Endothelial cell of hepatic sinusoid (primary cell): ENCODE measurements around the gene HOXA13.

Experiments
- in situ Hi-C: cut with HindIII; loops from 2 replicates; pipeline ENCODE4 v1.10.0; 2017; ENCODE audit warnings: low sequenced_read_pairs

Gene HOXA13

DNA sequence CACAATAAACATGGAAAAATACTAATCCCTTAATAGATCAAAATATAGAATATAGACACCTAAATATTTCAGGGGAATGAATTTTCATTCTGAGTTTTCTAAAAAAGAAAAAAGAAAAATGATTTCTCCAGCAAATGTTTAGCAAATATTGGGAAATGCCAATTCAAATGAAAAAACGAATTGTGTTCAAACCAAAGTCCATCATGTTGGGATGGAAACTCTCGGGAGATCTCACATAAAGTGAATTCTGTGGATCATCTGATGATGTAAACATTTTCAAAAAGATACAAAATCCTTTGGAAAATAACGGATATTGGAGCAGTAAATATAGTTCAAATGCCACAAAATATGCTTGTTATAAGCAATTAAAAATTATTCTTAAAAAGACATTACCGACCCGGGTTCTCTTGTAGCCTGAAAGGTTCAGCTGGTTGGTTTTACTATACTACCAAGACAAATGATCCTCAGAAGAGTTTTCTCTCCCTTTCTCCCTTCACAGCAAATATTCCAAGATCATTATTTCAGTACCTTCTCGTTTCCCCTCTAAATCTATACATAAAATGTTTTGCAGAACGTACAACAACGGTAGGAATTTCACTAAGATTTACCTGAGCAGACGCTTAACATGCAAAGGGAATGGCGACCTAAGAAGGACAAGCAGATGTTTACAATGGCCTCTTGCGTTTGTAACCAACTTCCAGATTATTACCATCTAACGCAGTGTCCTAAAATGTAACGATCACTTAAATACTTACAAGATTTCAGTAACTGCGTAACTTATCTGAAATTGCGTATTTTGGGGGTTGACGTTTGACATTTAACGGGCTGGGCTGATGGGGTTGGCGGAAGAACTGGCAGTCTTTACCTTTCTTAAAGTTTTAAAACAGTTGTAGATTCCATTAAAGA is 2.5 kb downstream of the HOXA13 start:
- in situ Hi-C loops = no loop called here

- in situ Hi-C loops = no loop called here
Observed at GRCh38 chr7:27196287-27196767, 3.6 kb downstream of the HOXA13 start.

DNA sequence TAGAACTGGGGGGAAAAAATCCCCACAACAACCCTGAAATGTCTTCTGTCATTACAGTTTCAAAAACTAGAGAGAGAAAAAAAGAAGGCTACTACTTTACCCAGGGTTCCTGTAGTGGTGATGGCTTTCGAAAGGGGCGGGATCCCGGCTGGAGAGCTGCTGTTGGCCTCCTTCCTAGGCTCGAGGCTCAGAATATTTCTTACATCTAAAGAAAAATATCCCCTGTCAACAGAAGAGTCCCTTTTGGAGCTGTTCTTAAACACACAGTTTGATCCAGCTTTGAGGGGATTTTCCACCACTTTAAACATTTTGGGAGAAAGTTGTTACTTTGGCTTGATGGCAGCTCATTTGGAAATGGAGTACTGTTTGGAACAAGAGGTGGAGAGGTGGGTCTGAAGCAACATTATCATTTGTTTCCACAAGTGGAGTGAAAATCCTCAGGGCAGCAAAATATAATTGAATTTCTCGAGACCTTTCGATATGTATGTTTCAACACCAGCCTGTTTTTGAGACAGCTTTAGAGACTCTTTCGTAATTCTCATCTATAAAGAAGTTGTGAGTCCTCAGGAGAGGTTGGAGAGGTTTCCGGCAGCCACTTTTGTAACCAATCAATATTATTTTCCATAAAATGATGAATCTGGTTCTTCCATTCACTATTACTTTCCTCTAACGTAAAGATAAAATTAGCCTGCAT is 5.1 kb downstream of the HOXA13 start:
- in situ Hi-C loops = no loop called here

DNA sequence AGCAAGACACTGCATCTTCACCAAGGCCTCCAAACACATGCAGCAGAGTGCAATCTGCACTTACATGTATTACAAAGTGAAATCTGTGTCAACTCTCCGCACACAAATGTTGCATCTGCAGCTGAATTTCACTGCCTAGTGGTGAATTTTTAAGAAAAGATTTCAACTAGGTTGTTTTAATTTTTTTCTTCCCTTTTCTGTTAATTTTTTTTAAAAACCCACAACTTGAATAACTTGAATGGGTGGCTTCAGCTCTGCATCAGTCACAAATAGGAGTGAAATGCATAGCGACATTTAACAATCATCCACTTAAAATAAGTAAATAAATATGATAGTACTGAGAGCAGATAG is 5.9 kb downstream of the HOXA13 start:
- in situ Hi-C loops = no loop called here

DNA sequence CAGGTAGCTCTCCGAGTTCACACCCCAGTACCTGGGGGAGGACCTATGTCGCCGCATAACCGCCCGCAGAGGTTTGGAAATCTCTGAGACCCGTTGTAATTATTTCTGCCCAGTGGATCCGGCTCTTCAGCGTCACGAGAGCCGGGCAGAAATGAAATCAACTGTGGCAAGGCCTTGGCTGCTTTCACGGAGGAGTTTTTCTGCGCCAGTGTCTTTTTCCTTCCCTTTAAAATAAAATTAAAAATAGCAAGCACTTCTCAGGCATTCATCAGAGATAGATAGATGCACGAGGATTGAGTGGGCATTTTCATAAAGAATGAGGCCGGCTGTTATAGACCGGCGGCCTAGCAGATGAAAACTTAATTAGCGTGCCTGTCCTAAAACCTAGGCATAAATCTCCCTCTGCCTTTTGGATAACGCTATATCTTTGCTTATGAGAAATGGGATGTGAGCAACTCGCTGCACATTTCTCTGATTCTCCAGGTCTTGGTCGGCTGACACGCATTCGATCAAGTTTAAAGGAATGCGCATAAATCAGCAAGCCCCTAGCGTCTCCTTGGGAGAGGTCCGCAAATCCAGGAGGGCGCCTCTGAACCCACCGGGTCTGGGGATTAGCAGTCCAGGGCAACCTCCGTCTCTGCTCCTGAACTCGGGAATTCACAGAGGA is 6.4 kb downstream of the HOXA13 start:
- in situ Hi-C loops = no loop called here

- in situ Hi-C loops = no loop called here
Observed at GRCh38 chr7:27192546-27193334, 7.2 kb downstream of the HOXA13 start.

DNA sequence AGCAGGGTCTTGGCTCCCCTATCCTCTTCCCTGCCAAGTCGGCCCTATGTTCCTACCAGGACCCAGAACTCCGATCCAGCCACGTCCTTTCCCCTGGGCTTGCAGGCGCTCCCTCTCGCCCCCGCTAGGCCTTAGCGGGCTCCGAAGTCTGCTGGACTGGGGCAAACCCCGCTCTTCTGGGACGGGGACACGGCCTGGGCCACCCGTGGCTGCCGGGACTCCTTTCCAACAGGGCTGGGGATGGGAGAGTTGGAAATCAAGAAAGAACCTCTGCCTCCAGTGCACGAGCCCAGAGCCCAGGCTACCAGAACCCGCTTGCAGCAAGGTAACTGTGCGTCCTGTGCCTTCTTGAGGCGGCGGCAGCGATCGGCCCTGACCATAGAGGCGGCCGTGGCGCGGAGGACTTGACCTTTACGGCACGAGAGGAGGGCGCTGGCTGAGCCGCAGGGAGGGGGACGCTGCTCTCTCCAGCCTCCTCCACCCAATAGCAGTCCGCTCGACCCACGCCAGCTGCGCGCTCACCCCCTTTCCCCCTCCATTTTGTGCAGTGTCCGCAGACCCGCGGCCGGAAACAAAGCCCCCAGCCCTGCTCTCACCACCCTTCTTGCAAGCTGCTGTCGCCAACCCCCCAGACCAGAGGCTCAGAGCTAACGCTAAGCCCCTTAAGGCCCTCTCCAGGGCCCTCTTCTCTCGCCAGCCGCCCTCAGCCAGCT is 7.9 kb downstream of the HOXA13 start:
- in situ Hi-C loops = no loop called here

DNA sequence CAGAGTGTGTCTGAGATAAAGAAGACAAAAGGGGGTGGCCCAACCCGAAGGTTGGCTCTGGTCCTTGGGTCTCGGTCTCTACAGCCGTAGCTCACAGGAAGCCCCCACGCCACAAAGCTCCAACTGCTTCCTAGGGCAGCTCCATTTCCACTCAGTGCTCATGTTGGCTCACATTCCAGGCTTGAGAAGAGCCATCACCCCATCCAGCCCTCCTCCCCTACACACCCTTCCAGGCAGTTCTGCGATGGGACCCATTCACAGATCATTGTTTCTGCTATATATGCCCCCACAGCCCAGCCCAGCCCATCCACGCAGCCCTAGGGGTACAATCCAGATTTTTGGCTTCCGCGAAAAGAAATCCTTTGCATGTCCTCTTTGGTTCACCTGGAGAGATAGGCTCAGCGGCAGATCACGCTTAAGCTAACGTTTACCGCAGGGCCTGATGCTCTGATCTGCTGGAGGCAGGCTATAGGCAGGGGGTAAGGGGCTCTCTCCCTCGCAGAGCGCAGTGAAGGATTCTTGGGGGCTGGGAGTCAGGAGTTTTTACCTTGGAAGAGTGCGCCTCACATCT is 8.6 kb downstream of the HOXA13 start:
- in situ Hi-C loops = no loop called here

DNA sequence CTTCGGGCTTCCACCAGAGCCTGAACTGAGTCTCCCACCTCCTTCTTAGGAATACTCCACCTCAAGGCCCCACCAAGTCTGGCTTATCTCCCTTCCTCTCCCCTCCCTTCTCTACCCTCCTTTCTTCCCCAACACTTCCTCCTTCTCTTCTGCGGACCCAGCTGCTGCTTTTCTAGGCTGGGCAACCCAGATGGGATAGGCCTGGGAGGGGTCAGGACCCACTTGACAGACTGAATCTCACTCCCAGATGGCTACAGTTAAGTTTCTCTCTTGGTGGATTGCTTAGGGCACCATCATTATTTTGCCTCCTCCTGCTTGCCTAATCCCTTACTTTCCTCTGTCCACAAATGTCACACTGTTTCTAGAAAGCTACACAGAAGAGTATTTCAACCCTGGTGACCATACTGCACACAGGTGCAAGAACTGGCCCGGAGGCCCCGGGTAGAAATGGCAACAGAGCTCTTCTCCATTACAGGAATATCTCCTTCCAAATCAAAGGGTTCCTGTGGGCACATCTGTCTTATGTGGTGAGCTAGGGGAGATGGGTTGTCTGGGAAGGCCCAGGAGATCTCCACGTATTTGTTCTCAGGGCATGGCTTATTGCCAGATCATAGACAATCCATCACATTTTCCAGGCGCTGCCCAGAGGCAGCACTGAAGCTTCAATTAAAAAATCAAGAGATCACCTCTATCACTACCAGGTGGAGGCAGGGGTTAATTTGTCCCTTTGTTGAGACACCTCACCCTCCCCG is 9.7 kb downstream of the HOXA13 start:
- in situ Hi-C loops = no loop called here

DNA sequence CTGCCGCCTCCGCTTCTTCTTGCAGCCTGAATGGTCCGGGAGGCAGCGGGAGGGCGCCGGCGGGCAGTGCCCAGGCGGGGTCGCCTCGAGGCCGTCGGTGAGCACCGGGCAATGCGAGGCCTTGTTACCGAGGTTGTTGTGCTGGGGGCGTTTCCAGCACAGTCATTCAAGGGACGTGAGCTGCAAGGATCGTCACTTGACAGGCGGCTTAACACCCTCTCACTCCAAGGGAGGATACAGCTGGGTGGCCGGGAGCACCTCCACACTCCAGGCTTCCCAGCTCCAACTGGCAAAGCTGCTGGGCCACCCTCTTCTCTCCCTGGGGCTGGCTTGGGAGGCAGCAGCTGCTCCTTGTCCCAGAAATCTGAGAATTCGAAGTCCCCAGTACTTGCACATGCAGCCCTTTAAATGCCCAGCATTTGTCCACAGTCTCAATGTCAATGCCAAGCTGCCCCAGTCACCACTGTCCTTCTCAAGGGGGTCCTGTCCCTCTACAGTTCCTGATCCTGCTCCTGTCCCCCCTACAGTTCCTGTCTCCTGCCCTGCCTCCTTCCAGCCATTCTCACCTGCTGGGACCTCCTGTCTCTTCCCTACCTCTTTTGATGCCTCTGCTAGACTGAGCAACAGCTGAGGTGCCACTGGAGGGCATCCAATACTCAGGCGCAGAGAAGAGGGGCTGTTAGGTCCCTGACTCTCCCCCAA is 10.4 kb downstream of the HOXA13 start:
- in situ Hi-C loops = no loop called here

GRCh38 chr7:27188386-27189294 is 11.3 kb downstream of the HOXA13 start:
- in situ Hi-C loops = no loop called here

GRCh38 chr7:27187475-27188385 is 12.2 kb downstream of the HOXA13 start:
- in situ Hi-C loops = no loop called here

GRCh38 chr7:27186668-27187474 is 13.0 kb downstream of the HOXA13 start:
- in situ Hi-C loops = no loop called here

DNA sequence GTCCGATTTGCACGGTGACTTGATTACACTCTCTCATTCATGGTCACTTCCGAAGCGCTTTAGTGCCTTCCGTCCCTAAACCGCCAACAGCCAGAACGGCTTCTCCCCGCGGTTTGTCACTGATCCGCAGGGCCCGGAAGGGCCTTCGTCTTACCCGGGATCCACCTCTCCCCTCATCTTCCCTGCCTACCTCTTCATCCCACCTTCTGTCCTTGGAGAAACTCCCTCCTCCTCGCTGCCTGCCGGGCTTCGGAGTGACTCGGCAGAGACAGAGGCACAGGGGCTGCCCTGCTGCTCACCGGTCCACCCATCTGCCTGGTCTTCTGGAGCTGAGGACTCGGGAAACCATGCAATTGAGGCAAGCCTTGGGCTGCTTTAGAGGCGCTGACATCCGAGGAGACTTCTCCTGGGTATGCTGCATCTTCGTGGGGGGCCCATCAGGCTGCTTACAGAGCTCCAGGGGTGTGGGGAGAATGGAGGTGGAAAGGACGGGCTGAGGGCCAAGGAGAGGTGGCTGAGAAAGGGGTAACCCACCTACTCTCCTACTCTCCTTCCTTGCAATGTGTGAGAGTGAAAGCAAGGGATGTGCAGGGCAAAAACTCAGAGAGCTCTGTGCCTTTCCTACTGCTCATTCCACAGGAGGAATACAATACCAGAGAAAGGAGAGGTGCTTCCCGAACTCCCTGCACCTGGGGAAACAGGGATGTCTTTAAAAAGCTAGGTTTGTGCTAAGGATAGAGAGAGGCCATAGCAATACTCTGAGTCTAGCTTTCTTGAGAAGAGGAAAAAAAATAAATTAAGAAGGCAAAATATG is 13.8 kb downstream of the HOXA13 start:
- in situ Hi-C loops = no loop called here
